ENCODE measurements around the gene HLA-B.
"Not testable (repeated sequence)": the region's sequence is repeated elsewhere in the genome, so short reads cannot be mapped to it uniquely, and the experiment has no call there.

HLA-B gene

GRCh38 chr6:31383149-31383548 lies 26.2 kb upstream of the HLA-B start:
- no peak for DNase-seq (ENCODE audit: low spot score)

GRCh38 chr6:31381666-31382065 lies 24.7 kb upstream of the HLA-B start:
- no peak for DNase-seq (ENCODE audit: low spot score)

- no peak for DNase-seq (ENCODE audit: low spot score)
Measured at GRCh38 chr6:31379850-31380249, 22.9 kb upstream of the HLA-B start.

- DNase-seq (ENCODE audit: low spot score) = no peak
Measured at GRCh38 chr6:31378721-31379103, 21.7 kb upstream of the HLA-B start.

- no peak for DNase-seq (ENCODE audit: low spot score)
Measured at GRCh38 chr6:31378062-31378720, 21.2 kb upstream of the HLA-B start.

- DNase-seq (ENCODE audit: low spot score) = no peak
Measured at GRCh38 chr6:31377029-31377428, 20.1 kb upstream of the HLA-B start.

GRCh38 chr6:31375699-31376098 lies 18.7 kb upstream of the HLA-B start:
- DNase-seq (ENCODE audit: low spot score) = no peak

- not testable (repeated sequence) for DNase-seq (ENCODE audit: low spot score)
Measured at GRCh38 chr6:31374118-31374517, 17.1 kb upstream of the HLA-B start.

GRCh38 chr6:31368461-31368860 lies 11.5 kb upstream of the HLA-B start:
- no peak for DNase-seq (ENCODE audit: low spot score)

GRCh38 chr6:31366693-31367470 lies 9.9 kb upstream of the HLA-B start:
- peak; percentile 93 for DNase-seq (ENCODE audit: low spot score)

- DNase-seq (ENCODE audit: low spot score) = no peak
Measured at GRCh38 chr6:31365864-31366263, 8.9 kb upstream of the HLA-B start.

- DNase-seq (ENCODE audit: low spot score) = no peak
Measured at GRCh38 chr6:31363811-31364210, 6.8 kb upstream of the HLA-B start.

- no peak for DNase-seq (ENCODE audit: low spot score)
Measured at GRCh38 chr6:31362751-31363150, 5.8 kb upstream of the HLA-B start.

GRCh38 chr6:31359581-31359980 lies 2.6 kb upstream of the HLA-B start:
- DNase-seq (ENCODE audit: low spot score) = no peak

- no peak for DNase-seq (ENCODE audit: low spot score)
Measured at GRCh38 chr6:31358302-31358701, 1.3 kb upstream of the HLA-B start.

- no peak for DNase-seq (ENCODE audit: low spot score)
Measured at GRCh38 chr6:31357886-31358285, 907 bp upstream of the HLA-B start.

- peak; percentile 58 for DNase-seq (ENCODE audit: low spot score)
Measured at GRCh38 chr6:31356216-31356945, 598 bp downstream of the HLA-B start.

GRCh38 chr6:31355583-31355948 lies 1.4 kb downstream of the HLA-B start:
- no peak for DNase-seq (ENCODE audit: low spot score)

GRCh38 chr6:31354864-31355582 lies 2.0 kb downstream of the HLA-B start:
- DNase-seq (ENCODE audit: low spot score) = no peak

- DNase-seq (ENCODE audit: low spot score) = no peak
Measured at GRCh38 chr6:31354158-31354863, 2.7 kb downstream of the HLA-B start.

- DNase-seq (ENCODE audit: low spot score) = no peak
Measured at GRCh38 chr6:31353384-31353945, 3.5 kb downstream of the HLA-B start.
